Vagina (tissue), 2 donors: Measurements from ENCODE around the gene TOPAZ1.

Experiments
- POLR2A ChIP-seq, 2 donors: fragments of 450-650 bp; IDR thresholded peaks; one replicate each; pipeline ENCODE4 v1.6.1; 2017; ENCODE audit warnings: antibody characterized with exemption in 2 of 2, mild to moderate bottlenecking in 2 of 2, moderate library complexity in 2 of 2
- TF ChIP-seq, protein P1 (sequence below), 3 experiments: fragments of 450-650 bp in 2 of 3; fragments of 200-600 bp in 1 of 3; sonication (generic) in 1 of 3; IDR thresholded peaks; one replicate each; pipeline ENCODE4 v1.5.1; 2017 to 2019; ENCODE audit warnings: antibody characterized with exemption in 3 of 3, mild to moderate bottlenecking in 2 of 3, moderate library complexity in 2 of 3

DNA sequence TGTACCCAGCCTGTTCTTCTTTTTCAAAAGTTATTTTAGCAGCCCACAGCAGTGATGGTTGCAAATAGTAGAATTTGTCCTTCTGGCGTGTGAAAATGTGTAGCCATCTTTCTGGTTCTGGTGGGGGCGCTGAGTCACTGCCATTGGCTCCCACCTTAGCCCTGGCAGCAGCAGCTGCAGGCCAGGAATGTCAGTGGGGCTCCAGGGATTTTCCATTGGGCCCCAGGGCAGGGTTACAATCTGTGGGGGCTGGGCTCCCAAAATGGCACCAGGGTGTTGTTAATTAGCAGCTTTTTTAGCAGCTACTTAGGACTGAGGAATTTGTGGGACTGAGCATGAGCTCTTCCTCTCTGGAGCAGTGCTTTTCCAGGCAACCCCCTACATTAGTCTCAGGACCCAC, 38.9 kb downstream of the TOPAZ1 start:
- no peak for TF ChIP-seq POLR2A (IDR thresholded peaks at IDR 0.05)
- TF ChIP-seq, protein P1, sequence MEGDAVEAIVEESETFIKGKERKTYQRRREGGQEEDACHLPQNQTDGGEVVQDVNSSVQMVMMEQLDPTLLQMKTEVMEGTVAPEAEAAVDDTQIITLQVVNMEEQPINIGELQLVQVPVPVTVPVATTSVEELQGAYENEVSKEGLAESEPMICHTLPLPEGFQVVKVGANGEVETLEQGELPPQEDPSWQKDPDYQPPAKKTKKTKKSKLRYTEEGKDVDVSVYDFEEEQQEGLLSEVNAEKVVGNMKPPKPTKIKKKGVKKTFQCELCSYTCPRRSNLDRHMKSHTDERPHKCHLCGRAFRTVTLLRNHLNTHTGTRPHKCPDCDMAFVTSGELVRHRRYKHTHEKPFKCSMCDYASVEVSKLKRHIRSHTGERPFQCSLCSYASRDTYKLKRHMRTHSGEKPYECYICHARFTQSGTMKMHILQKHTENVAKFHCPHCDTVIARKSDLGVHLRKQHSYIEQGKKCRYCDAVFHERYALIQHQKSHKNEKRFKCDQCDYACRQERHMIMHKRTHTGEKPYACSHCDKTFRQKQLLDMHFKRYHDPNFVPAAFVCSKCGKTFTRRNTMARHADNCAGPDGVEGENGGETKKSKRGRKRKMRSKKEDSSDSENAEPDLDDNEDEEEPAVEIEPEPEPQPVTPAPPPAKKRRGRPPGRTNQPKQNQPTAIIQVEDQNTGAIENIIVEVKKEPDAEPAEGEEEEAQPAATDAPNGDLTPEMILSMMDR (IDR thresholded peaks at IDR 0.05) = no peak
